A673 (cell line): ENCODE results near the gene CLEC1B.

ENCODE experiments used
- CTCF ChIP-seq: fragments of 300-800, 200-600 bp; sonication (generic); conservative IDR thresholded peaks from 2 replicates; pipeline ENCODE4 v1.5.1; 2017; ENCODE audit warnings: low read depth, mild to moderate bottlenecking, antibody characterized with exemption, low read length, moderate library complexity, mixed read lengths
- EZH2 ChIP-seq: fragments of 200-600 bp; sonication (generic); IDR thresholded peaks from 2 replicates; pipeline ENCODE4 v1.6.1; 2017; ENCODE audit warnings: borderline replicate concordance, low read depth, mild to moderate bottlenecking, mixed read lengths, antibody characterized with exemption, low read length; ENCODE audit not compliant: poor library complexity, severe bottlenecking

- TF ChIP-seq CTCF (no peak), EZH2 (no peak)
Observed at GRCh38 chr12:9948606-9949296, 50.2 kb downstream of the CLEC1B start.
